Fibroblast of lung (primary cell): ENCODE data around the gene LARGE2. TPM values are rescaled to one million over a fixed set of nuclear protein-coding genes. Genes with fewer than 3 reads are reported as not detected.
A peak's percentile ranks its signal among the peaks of the same experiment; 100 is the strongest.

ENCODE experiments used
- DNase-seq, 2 donors: peaks; one replicate each; pipeline versions ENCODE4 v3.0.0 to v3.0.0-alpha.2; 2010; ENCODE audit warnings: low read depth in 2 of 2
- H2AFZ ChIP-seq: 2 replicates; pipeline ENCODE4 v1.5.1; 2012; ENCODE audit warnings: low read length, control low read depth, inconsistent platforms
- H3K27ac ChIP-seq: 2 replicates; pipeline ENCODE4 v1.5.1; 2011; ENCODE audit warnings: low read length, control low read depth; ENCODE audit not compliant: insufficient read depth
- H3K27me3 ChIP-seq: 2 replicates; pipeline ENCODE4 v1.5.1; 2011; ENCODE audit warnings: mild to moderate bottlenecking, low read length; ENCODE audit not compliant: control insufficient read depth, insufficient read depth
- H3K36me3 ChIP-seq: 2 replicates; pipeline ENCODE4 v1.5.1; 2011; ENCODE audit warnings: low read length; ENCODE audit not compliant: control insufficient read depth, insufficient read depth
- H3K4me1 ChIP-seq: 2 replicates; pipeline ENCODE4 v1.5.1; 2011; ENCODE audit warnings: low read length; ENCODE audit not compliant: control insufficient read depth, insufficient read depth; ENCODE audit errors: extremely low read depth
- H3K4me2 ChIP-seq: 2 replicates; pipeline ENCODE4 v1.5.1; 2011; ENCODE audit warnings: low read length, control low read depth; ENCODE audit not compliant: insufficient read depth; ENCODE audit errors: extremely low read depth
- H3K4me3 ChIP-seq, 4 experiments: fragments of 200-600 bp in 1 of 4; sonication (generic) in 1 of 4; replicated peaks in 1 of 4; 2 replicates each; pipeline ENCODE4 v1.5.1; 2011 to 2016; ENCODE audit warnings: low read length in 4 of 4, low read depth in 3 of 4, mild to moderate bottlenecking in 3 of 4, control low read depth in 2 of 4, inconsistent platforms in 1 of 4, mixed read lengths in 1 of 4; ENCODE audit not compliant: insufficient read depth in 1 of 4; ENCODE audit errors: control extremely low read depth in 1 of 4
- H3K79me2 ChIP-seq: 2 replicates; pipeline ENCODE4 v1.5.1; 2012; ENCODE audit warnings: mild to moderate bottlenecking, low read length, inconsistent platforms; ENCODE audit not compliant: control insufficient read depth, insufficient read depth
- H3K9ac ChIP-seq: 2 replicates; pipeline ENCODE4 v1.5.1; 2011; ENCODE audit warnings: mild to moderate bottlenecking, low read length, control low read depth; ENCODE audit not compliant: insufficient read depth
- H3K9me3 ChIP-seq: 2 replicates; pipeline ENCODE4 v1.5.1; 2012; ENCODE audit warnings: low read depth, low read length; ENCODE audit not compliant: control insufficient read depth, insufficient read depth
- H4K20me1 ChIP-seq: 2 replicates; pipeline ENCODE4 v1.5.1; 2011; ENCODE audit warnings: low read length; ENCODE audit not compliant: control insufficient read depth, insufficient read depth; ENCODE audit errors: extremely low read depth
- EZH2 ChIP-seq: IDR thresholded peaks from 2 replicates; pipeline ENCODE4 v1.5.1; 2012; ENCODE audit warnings: low read length, control low read depth, mild to moderate bottlenecking; ENCODE audit errors: missing control alignments
- polyA plus RNA-seq, 2 donors: library from polyadenylated mRNA; depleted of rRNA in 1 of 2; stranded (reverse) in 1 of 2; unstranded in 1 of 2; fragments of >200 nt; gene quantifications; 2 replicates each; pipeline ENCODE4 v1.2.1, GENCODE V29; 2011 to 2012; ENCODE audit warnings: missing spikeins in 1 of 2
- total RNA-seq: library from RNA; depleted of rRNA; stranded (reverse); fragments of >200 nt; gene quantifications from 2 replicates; pipeline ENCODE4 v1.2.1, GENCODE V29; 2014
- TF ChIP-seq, protein P1 (sequence below), 2 donors: IDR thresholded peaks in 1 of 2; conservative IDR thresholded peaks in 1 of 2; 1 replicate in 1 of 2; 2 replicates in 1 of 2; pipeline ENCODE4 v1.5.1; 2011 to 2012; ENCODE audit warnings: low read length in 2 of 2, control low read depth in 1 of 2, inconsistent platforms in 1 of 2, low read depth in 1 of 2, mild to moderate bottlenecking in 1 of 2

LARGE2 gene
- total and polyA plus RNA-seq, 2 donors (not counting 1 experiment from before 2014, with no cell fraction given) = not detected

DNA sequence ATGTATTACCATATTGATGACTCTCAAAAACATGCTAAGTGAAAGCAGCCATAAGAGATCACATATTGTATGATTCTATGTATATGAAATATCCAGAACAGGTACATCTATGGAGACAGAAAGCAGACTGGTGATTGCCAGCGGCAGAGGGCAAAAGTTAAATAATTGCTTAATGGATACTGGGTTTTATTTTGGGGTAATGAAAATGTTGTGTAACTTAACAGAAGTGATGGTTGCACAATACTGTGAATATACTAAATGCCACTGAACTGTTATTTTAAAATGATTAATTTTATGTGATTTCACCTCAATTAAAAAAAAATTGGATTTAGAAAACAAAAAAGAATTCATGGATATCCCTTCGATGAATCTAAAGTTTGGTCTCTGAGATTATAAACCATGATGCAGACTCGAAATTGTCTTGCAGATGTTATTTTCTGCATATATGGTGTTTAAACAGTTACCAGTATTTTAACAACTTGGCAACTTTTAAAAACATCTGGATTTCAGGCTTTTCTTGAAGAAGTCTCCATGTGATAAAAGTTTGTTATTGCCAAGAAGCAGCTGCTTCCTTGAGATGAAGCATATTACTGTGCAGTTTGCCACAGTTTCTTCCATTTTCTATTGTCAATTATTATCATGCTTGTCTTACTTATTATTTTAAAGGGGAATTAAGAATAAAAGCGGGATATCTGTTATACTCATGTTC is 38.1 kb downstream of the LARGE2 start:
- Histone ChIP-seq H2AFZ (no peak overlapping the region), H3K9me3 (no peaks in the 10 kb centered on the region), H3K27ac (no peak overlapping the region), H3K4me2 (no peak overlapping the region), H3K9ac (no peak overlapping the region), H3K36me3 (peaks cover 2% of the 10 kb centered on the region), H3K4me1 (no peaks in the 10 kb centered on the region), H3K4me3 (no peak overlapping the region), H4K20me1 (no peaks in the 10 kb centered on the region), H3K27me3 (no peaks in the 10 kb centered on the region), H3K79me2 (no peaks in the 10 kb centered on the region)
- DNase-seq = peak in 1 of 2 donors; percentile 63
- TF ChIP-seq EZH2 = no peak

DNA sequence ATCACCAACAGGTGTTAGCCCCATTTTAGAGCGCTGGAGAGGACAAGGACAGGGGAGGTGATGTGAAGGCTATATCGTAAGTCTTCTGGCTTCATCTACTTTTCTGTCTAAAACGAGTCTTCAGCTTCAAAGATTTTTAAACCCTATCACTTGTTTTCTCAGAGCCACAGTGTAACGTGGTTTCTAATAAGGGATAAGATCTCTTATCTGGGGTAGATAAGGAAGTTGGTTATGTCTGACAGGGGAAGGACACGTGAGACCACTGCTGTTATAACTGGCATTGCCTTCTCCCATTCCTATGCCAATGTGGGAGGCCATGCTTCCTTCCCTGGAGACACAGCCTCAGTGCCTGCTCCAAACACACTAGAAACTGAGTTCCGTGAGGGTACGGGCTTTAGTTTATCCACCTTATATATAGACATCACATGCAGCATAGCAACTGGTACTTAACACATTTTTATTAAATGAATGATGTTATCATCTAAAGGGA is 39.3 kb downstream of the LARGE2 start:
- H3K9me3 ChIP-seq = no peaks in the 10 kb centered on the region
- peaks cover 2% of the 10 kb centered on the region for H3K36me3 ChIP-seq
- no peaks in the 10 kb centered on the region for H3K27me3 ChIP-seq
- H3K4me1 ChIP-seq = no peaks in the 10 kb centered on the region
- H3K4me3 ChIP-seq = no peak overlapping the region
- H4K20me1 ChIP-seq = no peaks in the 10 kb centered on the region
- TF ChIP-seq, protein P1, sequence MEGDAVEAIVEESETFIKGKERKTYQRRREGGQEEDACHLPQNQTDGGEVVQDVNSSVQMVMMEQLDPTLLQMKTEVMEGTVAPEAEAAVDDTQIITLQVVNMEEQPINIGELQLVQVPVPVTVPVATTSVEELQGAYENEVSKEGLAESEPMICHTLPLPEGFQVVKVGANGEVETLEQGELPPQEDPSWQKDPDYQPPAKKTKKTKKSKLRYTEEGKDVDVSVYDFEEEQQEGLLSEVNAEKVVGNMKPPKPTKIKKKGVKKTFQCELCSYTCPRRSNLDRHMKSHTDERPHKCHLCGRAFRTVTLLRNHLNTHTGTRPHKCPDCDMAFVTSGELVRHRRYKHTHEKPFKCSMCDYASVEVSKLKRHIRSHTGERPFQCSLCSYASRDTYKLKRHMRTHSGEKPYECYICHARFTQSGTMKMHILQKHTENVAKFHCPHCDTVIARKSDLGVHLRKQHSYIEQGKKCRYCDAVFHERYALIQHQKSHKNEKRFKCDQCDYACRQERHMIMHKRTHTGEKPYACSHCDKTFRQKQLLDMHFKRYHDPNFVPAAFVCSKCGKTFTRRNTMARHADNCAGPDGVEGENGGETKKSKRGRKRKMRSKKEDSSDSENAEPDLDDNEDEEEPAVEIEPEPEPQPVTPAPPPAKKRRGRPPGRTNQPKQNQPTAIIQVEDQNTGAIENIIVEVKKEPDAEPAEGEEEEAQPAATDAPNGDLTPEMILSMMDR (conservative IDR thresholded peaks at IDR 0.05 in 1 of 2, IDR thresholded peaks at IDR 0.05 in 1 of 2; ENCODE audit: low read depth in 1 of 2, low read length in 2 of 2) = no peak
- no peak for TF ChIP-seq EZH2
- no peak overlapping the region for H3K4me2 ChIP-seq
- no peak for DNase-seq
- H3K9ac ChIP-seq = no peak overlapping the region
- H3K27ac ChIP-seq = no peak overlapping the region
- H2AFZ ChIP-seq = no peak overlapping the region
- H3K79me2 ChIP-seq = no peaks in the 10 kb centered on the region

DNA sequence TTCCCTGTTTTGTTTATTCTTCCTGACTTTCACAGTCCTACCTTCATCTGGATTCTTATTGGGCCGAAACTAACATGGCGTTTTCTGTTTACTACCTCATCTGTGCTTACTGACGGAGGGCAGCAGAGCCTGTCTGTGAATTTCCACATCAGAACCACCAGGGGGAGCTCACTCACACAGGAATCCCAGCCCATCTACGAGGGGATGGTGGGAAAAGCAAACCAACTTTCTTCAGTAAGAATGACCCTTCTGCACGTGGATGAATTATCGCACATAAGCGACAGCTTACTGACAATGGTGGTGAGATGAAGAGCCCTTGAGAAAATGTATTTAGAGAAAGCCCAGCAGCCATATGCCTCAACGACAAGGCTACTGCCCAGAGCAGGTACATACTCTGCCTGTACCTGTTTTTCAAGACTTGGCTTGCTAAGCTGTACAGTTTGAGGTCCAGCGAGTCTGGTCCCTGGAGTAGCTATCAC is 42.5 kb downstream of the LARGE2 start:
- Histone ChIP-seq H3K9ac (no peak overlapping the region), H3K9me3 (no peaks in the 10 kb centered on the region), H3K4me2 (no peak overlapping the region), H4K20me1 (no peaks in the 10 kb centered on the region), H3K79me2 (no peaks in the 10 kb centered on the region), H3K4me1 (no peaks in the 10 kb centered on the region), H3K4me3 (no peak overlapping the region), H2AFZ (no peak overlapping the region), H3K27me3 (no peaks in the 10 kb centered on the region), H3K36me3 (peaks cover 4% of the 10 kb centered on the region), H3K27ac (no peak overlapping the region)
- TF ChIP-seq EZH2 = no peak
- TF ChIP-seq, protein P1 (conservative IDR thresholded peaks at IDR 0.05 in 1 of 2, IDR thresholded peaks at IDR 0.05 in 1 of 2; ENCODE audit: low read depth in 1 of 2, low read length in 2 of 2) = peak; percentile 85 to 88
- peak; percentile 63 to 83 for DNase-seq
